BLaER1 treated with 17β-estradiol and CSF1 and Interleukin-3, amounts not matched to agents 10 nM and 100 nM (cell line): ENCODE measurements around the gene NEMP1.
A peak's percentile ranks its signal among the peaks of the same experiment; 100 is the strongest.

ENCODE experiments used
- H3K27ac ChIP-seq, 11 experiments: shearing (Covaris generic); formaldehyde crosslinking; 2 replicates each; pipeline ENCODE4 v1.8.1; 2022
- H3K27me3 ChIP-seq, 11 experiments: shearing (Covaris generic); formaldehyde crosslinking; 2 replicates each; pipeline ENCODE4 v1.8.1; 2022
- H3K36me3 ChIP-seq, 11 experiments: shearing (Covaris generic); formaldehyde crosslinking; 2 replicates each; pipeline ENCODE4 v1.8.1; 2022
- H3K4me1 ChIP-seq, 10 experiments: shearing (Covaris generic); formaldehyde crosslinking; 2 replicates each; pipeline ENCODE4 v1.8.1; 2022
- H3K4me2 ChIP-seq, 11 experiments: shearing (Covaris generic); formaldehyde crosslinking; 2 replicates each; pipeline ENCODE4 v1.8.1; 2022
- H3K4me3 ChIP-seq, 10 experiments: shearing (Covaris generic); formaldehyde crosslinking; 2 replicates each; pipeline ENCODE4 v1.8.1; 2022
- H3K9ac ChIP-seq, 11 experiments: shearing (Covaris generic); formaldehyde crosslinking; 2 replicates each; pipeline ENCODE4 v1.8.1; 2022
- H3K9me3 ChIP-seq, 11 experiments: shearing (Covaris generic); formaldehyde crosslinking; replicated peaks in 1 of 11; 2 replicates each; pipeline ENCODE4 v1.8.1; 2022
- H4K20me1 ChIP-seq, 11 experiments: shearing (Covaris generic); formaldehyde crosslinking; 2 replicates each; pipeline ENCODE4 v1.8.1; 2022
- Cebpa-rat ChIP-seq, 11 experiments: shearing (Covaris generic); IDR thresholded peaks; 2 replicates each; pipeline ENCODE4 v1.8.1; 2022

Gene NEMP1

GRCh38 chr12:57090924-57091637 is 12.5 kb upstream of the NEMP1 start:
- Histone ChIP-seq H3K4me2 (peak overlapping the region; percentile 60 to 100 (median 97)), H3K27me3 (no peaks in the 10 kb centered on the region), H3K9ac (peak overlapping the region; percentile 77 to 98 (median 94)), H4K20me1 (peaks cover 43 to 65% (median 60%) of the 10 kb centered on the region in 11 experiments), H3K27ac (peak overlapping the region in 10 of 11 experiments; percentile 74 to 96 (median 92); a peak in 19 of 22 replicates), H3K9me3 (no peaks in the 10 kb centered on the region), H3K36me3 (peaks cover 47 to 55% (median 52%) of the 10 kb centered on the region in 11 experiments), H3K4me3 (peak overlapping the region; percentile 71 to 98 (median 90); a peak in 19 of 20 replicates), H3K4me1 (peaks cover 56 to 66% (median 61%) of the 10 kb centered on the region in 10 experiments)
- no peak for TF ChIP-seq Cebpa-rat (IDR thresholded peaks at IDR 0.05)

GRCh38 chr12:57090490-57090889 is 11.9 kb upstream of the NEMP1 start:
- Histone ChIP-seq H3K27me3 (no peaks in the 10 kb centered on the region), H3K9me3 (no peaks in the 10 kb centered on the region), H3K4me1 (peaks cover 60 to 66% (median 64%) of the 10 kb centered on the region in 10 experiments), H3K4me2 (peak overlapping the region; percentile 60 to 100 (median 97)), H3K9ac (peak overlapping the region; percentile 77 to 98 (median 94)), H4K20me1 (peaks cover 43 to 59% (median 54%) of the 10 kb centered on the region in 11 experiments), H3K36me3 (peaks cover 41 to 49% (median 46%) of the 10 kb centered on the region in 11 experiments), H3K4me3 (peak overlapping the region; percentile 71 to 98 (median 90)), H3K27ac (peak overlapping the region; percentile 58 to 96 (median 91); a peak in 21 of 22 replicates)
- TF ChIP-seq Cebpa-rat (IDR thresholded peaks at IDR 0.05), result no peak

GRCh38 chr12:57089271-57090245 is 11.0 kb upstream of the NEMP1 start:
- Histone ChIP-seq H3K27ac (peak overlapping the region; percentile 58 to 96 (median 91)), H3K9ac (peak overlapping the region; percentile 77 to 98 (median 94)), H3K9me3 (no peaks in the 10 kb centered on the region), H3K4me2 (peak overlapping the region; percentile 60 to 100 (median 97)), H3K27me3 (no peaks in the 10 kb centered on the region), H3K4me1 (peaks cover 60 to 65% (median 64%) of the 10 kb centered on the region in 10 experiments), H3K36me3 (peaks cover 32 to 40% (median 37%) of the 10 kb centered on the region in 11 experiments), H4K20me1 (peaks cover 37 to 49% (median 45%) of the 10 kb centered on the region in 11 experiments), H3K4me3 (peak overlapping the region; percentile 71 to 98 (median 90))
- no peak for TF ChIP-seq Cebpa-rat (IDR thresholded peaks at IDR 0.05)

GRCh38 chr12:57088354-57089270 is 10.0 kb upstream of the NEMP1 start, which contains the start of gene NAB2:
NAB2 (plus strand) TSS chr12:57089114; CDS start chr12:57089272, 158 bp downstream.
- Histone ChIP-seq H3K9me3 (no peaks in the 10 kb centered on the region), H3K36me3 (peaks cover 28 to 33% (median 31%) of the 10 kb centered on the region in 11 experiments), H3K4me3 (peak within 1 kb of the TSS; percentile 74 to 98 (median 90)), H3K4me2 (peak within 1 kb of the TSS; percentile 94 to 100 (median 98)), H4K20me1 (peaks cover 34 to 41% (median 37%) of the 10 kb centered on the region in 11 experiments), H3K4me1 (peaks cover 50 to 64% (median 56%) of the 10 kb centered on the region in 10 experiments), H3K27ac (peak within 1 kb of the TSS; percentile 94 to 100 (median 99)), H3K9ac (peak within 1 kb of the TSS; percentile 93 to 99 (median 97)), H3K27me3 (no peaks in the 10 kb centered on the region)
- peak in 8 of 11 experiments; percentile 30 to 84 (median 52); a peak in 10 of 22 replicates for TF ChIP-seq Cebpa-rat (IDR thresholded peaks at IDR 0.05)

- Histone ChIP-seq H3K9me3 (no peaks in the 10 kb centered on the region), H3K9ac (peak overlapping the region; percentile 93 to 99 (median 97)), H3K27me3 (no peaks in the 10 kb centered on the region), H3K36me3 (peaks cover 20 to 26% (median 25%) of the 10 kb centered on the region in 11 experiments), H3K4me1 (peaks cover 42 to 56% (median 49%) of the 10 kb centered on the region in 10 experiments), H4K20me1 (peaks cover 29 to 33% (median 31%) of the 10 kb centered on the region in 11 experiments), H3K4me3 (peak overlapping the region; percentile 63 to 88 (median 76)), H3K4me2 (peak overlapping the region; percentile 88 to 99 (median 97)), H3K27ac (peak overlapping the region; percentile 94 to 100 (median 99))
- no peak for TF ChIP-seq Cebpa-rat (IDR thresholded peaks at IDR 0.05)
Measured at GRCh38 chr12:57087691-57088353, 9.2 kb upstream of the NEMP1 start.

- Histone ChIP-seq H3K27ac (peak overlapping the region; percentile 94 to 100 (median 99)), H3K4me2 (peak overlapping the region; percentile 92 to 99 (median 97)), H3K9me3 (no peaks in the 10 kb centered on the region), H3K27me3 (no peaks in the 10 kb centered on the region), H3K36me3 (peaks cover 13 to 20% (median 18%) of the 10 kb centered on the region in 11 experiments; a peak in 21 of 22 replicates), H3K4me3 (peak overlapping the region; percentile 74 to 88 (median 76)), H3K9ac (peak overlapping the region; percentile 93 to 99 (median 97)), H4K20me1 (peaks cover 22 to 26% (median 24%) of the 10 kb centered on the region in 11 experiments), H3K4me1 (peaks cover 36 to 49% (median 42%) of the 10 kb centered on the region in 10 experiments)
- TF ChIP-seq Cebpa-rat (IDR thresholded peaks at IDR 0.05), result no peak
Measured at GRCh38 chr12:57087010-57087690, 8.6 kb upstream of the NEMP1 start.

- peak overlapping the region; percentile 93 to 99 (median 97) for H3K9ac ChIP-seq
- peaks cover 16 to 20% (median 18%) of the 10 kb centered on the region in 11 experiments for H4K20me1 ChIP-seq
- no peaks in the 10 kb centered on the region for H3K27me3 ChIP-seq
- peak overlapping the region; percentile 74 to 88 (median 76) for H3K4me3 ChIP-seq
- H3K4me1 ChIP-seq, result peaks cover 30 to 43% (median 36%) of the 10 kb centered on the region in 10 experiments
- H3K9me3 ChIP-seq, result no peaks in the 10 kb centered on the region
- peak overlapping the region; percentile 82 to 97 (median 92) for H3K4me2 ChIP-seq
- no peak for TF ChIP-seq Cebpa-rat (IDR thresholded peaks at IDR 0.05)
- H3K36me3 ChIP-seq, result peaks cover 7 to 14% (median 12%) of the 10 kb centered on the region in 11 experiments; a peak in 21 of 22 replicates
- H3K27ac ChIP-seq, result peak overlapping the region; percentile 94 to 100 (median 99)
Measured at GRCh38 chr12:57086493-57087009, 8.0 kb upstream of the NEMP1 start.
